GM23248 (cell line): Measurements from ENCODE around the gene MISP.

Experiments used
- EZH2 ChIP-seq: fragments of 200-600 bp; sonication (generic); IDR thresholded peaks from 2 replicates; pipeline ENCODE4 v1.6.1; 2018; ENCODE audit warnings: antibody characterized with exemption, mild to moderate bottlenecking; ENCODE audit not compliant: insufficient read depth, poor library complexity, severe bottlenecking
- EZH2phosphoT487 ChIP-seq: fragments of 200-600 bp; sonication (generic); IDR thresholded peaks from 2 replicates; pipeline ENCODE4 v1.6.1; 2018; ENCODE audit warnings: antibody characterized with exemption, moderate library complexity, mild to moderate bottlenecking, low read depth; ENCODE audit not compliant: insufficient read depth

DNA sequence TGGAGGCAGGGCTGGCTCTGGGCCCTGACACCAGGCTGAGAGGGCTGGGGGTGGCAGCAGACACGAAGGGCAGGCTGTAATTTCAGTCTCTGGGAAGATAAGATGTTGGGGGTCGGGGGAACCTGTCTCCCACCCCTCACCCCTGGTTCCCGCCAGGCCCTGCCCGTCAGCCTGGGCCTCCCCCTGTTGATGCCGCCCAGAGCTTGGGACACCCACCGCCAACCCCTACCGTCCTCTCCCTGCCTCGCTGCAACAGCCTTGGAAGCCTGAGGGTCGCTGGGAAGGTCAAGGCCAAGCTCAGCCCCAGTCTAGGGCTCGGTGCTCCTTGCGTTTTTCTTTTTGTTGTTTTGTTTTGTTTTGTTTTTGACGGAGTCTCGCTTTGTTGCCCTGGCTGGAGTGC lies 27.7 kb upstream of the MISP start:
- TF ChIP-seq EZH2phosphoT487 (no peak), EZH2 (no peak)
